Mesendoderm (in vitro differentiated cells): Measurements from ENCODE around the gene LRP2BP.
A peak's percentile ranks its signal among the peaks of the same experiment; 100 is the strongest.
"Not testable (repeated sequence)": the region's sequence is repeated elsewhere in the genome, so short reads cannot be mapped to it uniquely, and the experiment has no call there.

Source experiments
- DNase-seq: peaks from one replicate; pipeline ENCODE4 v3.0.0; 2013
- H2AK5ac ChIP-seq: 2 replicates; pipeline ENCODE4 v1.6.1; 2013; ENCODE audit warnings: low read length, inconsistent platforms
- H2BK120ac ChIP-seq: 2 replicates; pipeline ENCODE4 v1.6.1; 2013; ENCODE audit warnings: low read depth, mild to moderate bottlenecking, low read length, moderate library complexity, mixed read lengths
- H2BK15ac ChIP-seq: replicated peaks from 2 replicates; pipeline ENCODE4 v1.6.1; 2013; ENCODE audit warnings: low read depth, mild to moderate bottlenecking, moderate library complexity
- H2BK5ac ChIP-seq: 2 replicates; pipeline ENCODE4 v1.6.1; 2013; ENCODE audit warnings: low read length, inconsistent platforms
- H3K18ac ChIP-seq: 2 replicates; pipeline ENCODE4 v1.6.1; 2013; ENCODE audit warnings: mild to moderate bottlenecking, low read length, mixed read lengths
- H3K23ac ChIP-seq: one replicate; pipeline ENCODE4 v1.6.1; 2013; ENCODE audit warnings: low read length
- H3K27ac ChIP-seq: 2 replicates; pipeline ENCODE4 v1.5.1; 2013; ENCODE audit warnings: low read depth, mild to moderate bottlenecking, inconsistent platforms, low read length, moderate library complexity
- H3K27me3 ChIP-seq: 2 replicates; pipeline ENCODE4 v1.6.1; 2013; ENCODE audit warnings: low read length, control low read depth, mild to moderate bottlenecking, inconsistent platforms; ENCODE audit not compliant: insufficient read depth, poor library complexity
- H3K36me3 ChIP-seq: 2 replicates; pipeline ENCODE4 v1.6.1; 2013; ENCODE audit warnings: low read length, inconsistent platforms; ENCODE audit not compliant: control insufficient read depth, insufficient read depth
- H3K4ac ChIP-seq: one replicate; pipeline ENCODE4 v1.6.1; 2013; ENCODE audit warnings: low read depth, mild to moderate bottlenecking, low read length, moderate library complexity
- H3K4me1 ChIP-seq: 2 replicates; pipeline ENCODE4 v1.6.1; 2013; ENCODE audit warnings: low read depth, low read length, inconsistent platforms; ENCODE audit not compliant: control insufficient read depth
- H3K4me2 ChIP-seq: 2 replicates; pipeline ENCODE4 v1.6.1; 2013; ENCODE audit warnings: low read length
- H3K4me3 ChIP-seq: 2 replicates; pipeline ENCODE4 v1.5.1; 2013; ENCODE audit warnings: mild to moderate bottlenecking, low read length
- H3K56ac ChIP-seq: one replicate; pipeline ENCODE4 v1.6.1; 2013; ENCODE audit warnings: low read length
- H3K79me1 ChIP-seq: 2 replicates; pipeline ENCODE4 v1.6.1; 2013; ENCODE audit warnings: low read length, inconsistent platforms
- H3K79me2 ChIP-seq: 2 replicates; pipeline ENCODE4 v1.6.1; 2013; ENCODE audit warnings: mild to moderate bottlenecking, low read length; ENCODE audit not compliant: control insufficient read depth, insufficient read depth
- H3K9ac ChIP-seq: 2 replicates; pipeline ENCODE4 v1.6.1; 2013; ENCODE audit warnings: low read length, inconsistent platforms
- H4K5ac ChIP-seq: one replicate; pipeline ENCODE4 v1.6.1; 2013; ENCODE audit warnings: low read length
- H4K8ac ChIP-seq: one replicate; pipeline ENCODE4 v1.6.1; 2013; ENCODE audit warnings: low read depth, mild to moderate bottlenecking, control low read depth, low read length, moderate library complexity
- WGBS: extraction: QIAGEN DNeasy Blood & Tissue Kit; methylation state at CpG from one replicate; pipeline ENCODE4 v1.1.7; 2013; ENCODE audit warnings: low lambda C conversion rate, missing lambda C conversion rate; ENCODE audit not compliant: insufficient coverage; ENCODE audit errors: extremely low coverage; 5-methylcytosine and 5-hydroxymethylcytosine counted together

LRP2BP gene

GRCh38 chr4:185362570-185362969 is 33.2 kb downstream of the LRP2BP start:
- H3K18ac ChIP-seq, H2BK120ac ChIP-seq, H3K4me2 ChIP-seq, H3K27ac ChIP-seq, H2AK5ac ChIP-seq, H3K23ac ChIP-seq, H3K79me2 ChIP-seq, H3K4me3 ChIP-seq, H3K27me3 ChIP-seq, H3K9ac ChIP-seq, H2BK15ac ChIP-seq, H3K36me3 ChIP-seq, H2BK5ac ChIP-seq, H4K5ac ChIP-seq, DNase-seq, H4K8ac ChIP-seq, H3K79me1 ChIP-seq, H3K56ac ChIP-seq, H3K4me1 ChIP-seq, H3K4ac ChIP-seq: not testable (repeated sequence)
- no CpG with 5 or more reads among the region's 6 CpGs for WGBS

GRCh38 chr4:185361872-185362271 is 33.9 kb downstream of the LRP2BP start:
- H3K18ac ChIP-seq = no peak overlapping the region
- H3K23ac ChIP-seq = no peak overlapping the region
- no peak overlapping the region for H2BK5ac ChIP-seq
- no peak for DNase-seq
- no peaks in the 10 kb centered on the region for H3K27me3 ChIP-seq
- H3K4ac ChIP-seq = no peak overlapping the region
- no peaks in the 10 kb centered on the region for H3K79me1 ChIP-seq
- no peak overlapping the region for H3K27ac ChIP-seq
- no peak overlapping the region for H2BK15ac ChIP-seq
- H3K9ac ChIP-seq = no peak overlapping the region
- WGBS = no CpG with 5 or more reads among the region's 3 CpGs
- H2AK5ac ChIP-seq = no peak overlapping the region
- H2BK120ac ChIP-seq = no peak overlapping the region
- no peaks in the 10 kb centered on the region for H3K36me3 ChIP-seq
- H3K56ac ChIP-seq = no peak overlapping the region
- H3K79me2 ChIP-seq = no peaks in the 10 kb centered on the region
- no peaks in the 10 kb centered on the region for H3K4me1 ChIP-seq
- no peak overlapping the region for H3K4me2 ChIP-seq
- H3K4me3 ChIP-seq = no peak overlapping the region
- H4K5ac ChIP-seq = no peak overlapping the region
- H4K8ac ChIP-seq = no peak overlapping the region

- no peak overlapping the region for H4K8ac ChIP-seq
- H2BK15ac ChIP-seq = no peak overlapping the region
- no peak overlapping the region for H3K23ac ChIP-seq
- H2BK120ac ChIP-seq = no peak overlapping the region
- H3K27me3 ChIP-seq = no peaks in the 10 kb centered on the region
- H2BK5ac ChIP-seq = no peak overlapping the region
- no peak overlapping the region for H3K56ac ChIP-seq
- no peak overlapping the region for H4K5ac ChIP-seq
- no peaks in the 10 kb centered on the region for H3K36me3 ChIP-seq
- H3K79me2 ChIP-seq = no peaks in the 10 kb centered on the region
- WGBS = no CpG with 5 or more reads among the region's 8 CpGs
- H3K27ac ChIP-seq = no peak overlapping the region
- no peak overlapping the region for H3K18ac ChIP-seq
- no peak overlapping the region for H2AK5ac ChIP-seq
- no peak overlapping the region for H3K4me3 ChIP-seq
- H3K4ac ChIP-seq = no peak overlapping the region
- H3K79me1 ChIP-seq = no peaks in the 10 kb centered on the region
- no peak for DNase-seq
- no peaks in the 10 kb centered on the region for H3K4me1 ChIP-seq
- H3K4me2 ChIP-seq = no peak overlapping the region
- no peak overlapping the region for H3K9ac ChIP-seq
These were observed 35.8 kb downstream of the LRP2BP start for GRCh38 chr4:185359767-185360446.

GRCh38 chr4:185358959-185359358 is 36.8 kb downstream of the LRP2BP start:
- Histone ChIP-seq H3K9ac (no peak overlapping the region), H2BK120ac (no peak overlapping the region), H3K79me1 (no peaks in the 10 kb centered on the region), H3K36me3 (peaks cover 2% of the 10 kb centered on the region), H3K4ac (no peak overlapping the region), H3K27me3 (no peaks in the 10 kb centered on the region), H3K4me3 (no peak overlapping the region), H4K5ac (no peak overlapping the region), H3K23ac (no peak overlapping the region), H2BK5ac (no peak overlapping the region), H3K56ac (no peak overlapping the region), H3K4me1 (no peaks in the 10 kb centered on the region), H2AK5ac (no peak overlapping the region), H3K4me2 (no peak overlapping the region), H4K8ac (no peak overlapping the region), H3K79me2 (no peaks in the 10 kb centered on the region), H3K18ac (no peak overlapping the region), H3K27ac (no peak overlapping the region), H2BK15ac (no peak overlapping the region)
- DNase-seq = peak; percentile 27
- no CpG with 5 or more reads among the region's 4 CpGs for WGBS

- Histone ChIP-seq H3K4me2 (no peak overlapping the region), H3K79me2 (no peaks in the 10 kb centered on the region), H3K56ac (no peak overlapping the region), H3K18ac (no peak overlapping the region), H3K4ac (no peak overlapping the region), H3K79me1 (no peaks in the 10 kb centered on the region), H2BK5ac (no peak overlapping the region), H2BK15ac (no peak overlapping the region), H4K8ac (no peak overlapping the region), H3K4me1 (no peaks in the 10 kb centered on the region), H2AK5ac (no peak overlapping the region), H2BK120ac (no peak overlapping the region), H3K4me3 (no peak overlapping the region), H3K9ac (no peak overlapping the region), H3K23ac (no peak overlapping the region), H3K27me3 (no peaks in the 10 kb centered on the region), H3K27ac (no peak overlapping the region), H4K5ac (no peak overlapping the region), H3K36me3 (peaks cover 2% of the 10 kb centered on the region)
- DNase-seq = no peak
- WGBS = no CpG with 5 or more reads among the region's 4 CpGs
These were observed 37.2 kb downstream of the LRP2BP start for GRCh38 chr4:185358514-185358913.
